ENCODE data around the gene SERPINB6. TPM values are rescaled to one million over a fixed set of nuclear protein-coding genes. Genes with fewer than 3 reads are reported as not detected.
A peak's percentile ranks its signal among the peaks of the same experiment; 100 is the strongest.
"Not testable (repeated sequence)": the region's sequence is repeated elsewhere in the genome, so short reads cannot be mapped to it uniquely, and the experiment has no call there.

The SERPINB6 gene
- total RNA-seq, 1 donor from 2014 or later: 186 TPM

DNA sequence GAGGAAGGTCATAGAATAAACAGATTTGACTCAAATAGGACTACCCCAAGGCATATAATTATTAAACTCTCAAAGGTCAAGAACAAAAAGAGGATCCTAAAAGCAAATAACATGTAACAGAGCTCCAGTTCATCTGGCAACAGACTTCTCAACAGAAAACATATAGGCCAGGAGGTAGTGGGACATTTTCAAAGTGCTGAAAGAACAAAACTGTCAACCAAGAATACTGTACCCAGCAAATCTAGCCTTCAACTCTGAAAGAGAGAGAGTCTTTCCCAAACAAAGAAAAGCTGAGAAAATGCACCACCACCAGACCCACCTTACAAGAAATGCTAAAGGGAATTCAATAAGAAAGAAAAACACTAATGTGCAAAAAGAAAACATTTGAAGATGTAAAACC is 40.2 kb upstream of the SERPINB6 start:
- TF ChIP-seq, protein P1, sequence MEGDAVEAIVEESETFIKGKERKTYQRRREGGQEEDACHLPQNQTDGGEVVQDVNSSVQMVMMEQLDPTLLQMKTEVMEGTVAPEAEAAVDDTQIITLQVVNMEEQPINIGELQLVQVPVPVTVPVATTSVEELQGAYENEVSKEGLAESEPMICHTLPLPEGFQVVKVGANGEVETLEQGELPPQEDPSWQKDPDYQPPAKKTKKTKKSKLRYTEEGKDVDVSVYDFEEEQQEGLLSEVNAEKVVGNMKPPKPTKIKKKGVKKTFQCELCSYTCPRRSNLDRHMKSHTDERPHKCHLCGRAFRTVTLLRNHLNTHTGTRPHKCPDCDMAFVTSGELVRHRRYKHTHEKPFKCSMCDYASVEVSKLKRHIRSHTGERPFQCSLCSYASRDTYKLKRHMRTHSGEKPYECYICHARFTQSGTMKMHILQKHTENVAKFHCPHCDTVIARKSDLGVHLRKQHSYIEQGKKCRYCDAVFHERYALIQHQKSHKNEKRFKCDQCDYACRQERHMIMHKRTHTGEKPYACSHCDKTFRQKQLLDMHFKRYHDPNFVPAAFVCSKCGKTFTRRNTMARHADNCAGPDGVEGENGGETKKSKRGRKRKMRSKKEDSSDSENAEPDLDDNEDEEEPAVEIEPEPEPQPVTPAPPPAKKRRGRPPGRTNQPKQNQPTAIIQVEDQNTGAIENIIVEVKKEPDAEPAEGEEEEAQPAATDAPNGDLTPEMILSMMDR (IDR thresholded peaks at IDR 0.05; ENCODE audit: unreplicated experiment): no peak
- Mint-ChIP-seq H3K9me3 (ENCODE audit: unreplicated experiment) (no peaks in the 10 kb centered on the region), H3K27ac (ENCODE audit: unreplicated experiment) (peak overlapping the region; percentile 41), H3K4me1 (ENCODE audit: unreplicated experiment) (peaks cover 11% of the 10 kb centered on the region), H3K4me3 (ENCODE audit: unreplicated experiment) (peak overlapping the region; percentile 75), H3K36me3 (ENCODE audit: low read depth, unreplicated experiment) (peaks cover 73% of the 10 kb centered on the region), H3K27me3 (ENCODE audit: unreplicated experiment) (peaks cover 8% of the 10 kb centered on the region)
- no peak for DNase-seq (ENCODE audit: low spot score)

DNA sequence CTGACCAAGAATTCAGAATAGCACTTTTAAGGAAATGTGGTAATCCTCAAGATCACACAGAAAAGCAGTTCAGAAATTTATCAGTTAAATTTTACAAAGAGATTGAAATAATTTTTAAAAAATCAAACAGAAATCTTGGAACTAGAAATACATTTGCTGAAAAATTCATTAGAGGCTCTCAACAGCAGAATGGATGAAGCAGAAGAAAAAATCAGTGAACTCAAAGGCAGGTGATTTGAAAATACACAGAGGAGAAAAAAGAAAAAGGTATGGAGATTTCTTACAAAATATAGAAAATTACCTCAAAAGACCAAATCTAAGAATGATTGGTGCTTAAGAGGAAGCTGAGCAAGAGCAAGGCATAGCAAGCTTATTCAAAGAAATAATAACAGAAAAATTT is 39.8 kb upstream of the SERPINB6 start:
- H3K27me3 Mint-ChIP-seq (ENCODE audit: unreplicated experiment): peaks cover 8% of the 10 kb centered on the region
- H3K27ac Mint-ChIP-seq (ENCODE audit: unreplicated experiment): no peak overlapping the region
- DNase-seq (ENCODE audit: low spot score): no peak
- peak overlapping the region; percentile 75 for H3K4me3 Mint-ChIP-seq (ENCODE audit: unreplicated experiment)
- no peaks in the 10 kb centered on the region for H3K9me3 Mint-ChIP-seq (ENCODE audit: unreplicated experiment)
- H3K36me3 Mint-ChIP-seq (ENCODE audit: low read depth, unreplicated experiment): peaks cover 71% of the 10 kb centered on the region
- TF ChIP-seq, protein P1 (IDR thresholded peaks at IDR 0.05; ENCODE audit: unreplicated experiment): no peak
- H3K4me1 Mint-ChIP-seq (ENCODE audit: unreplicated experiment): peaks cover 11% of the 10 kb centered on the region

DNA sequence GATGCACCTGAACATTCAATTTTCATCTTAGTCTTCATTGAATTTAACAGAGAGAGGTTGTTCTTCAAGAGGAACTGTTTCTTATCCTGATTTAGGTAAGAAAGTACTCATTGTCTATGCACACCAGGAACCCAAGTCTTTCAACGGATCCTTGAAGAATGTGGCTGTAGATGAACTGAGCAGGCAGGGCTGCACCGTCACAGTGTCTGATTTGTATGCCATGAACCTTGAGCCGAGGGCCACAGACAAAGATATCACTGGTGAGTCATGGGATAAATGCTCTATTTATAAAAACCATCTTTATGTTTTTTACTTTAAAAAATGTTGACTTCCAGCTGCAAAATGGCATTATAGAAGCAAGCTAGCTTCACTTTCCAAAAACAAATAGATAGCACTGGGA is 38.6 kb upstream of the SERPINB6 start:
- Mint-ChIP-seq H3K4me1 (ENCODE audit: unreplicated experiment) (peaks cover 11% of the 10 kb centered on the region), H3K36me3 (ENCODE audit: low read depth, unreplicated experiment) (peaks cover 68% of the 10 kb centered on the region), H3K27ac (ENCODE audit: unreplicated experiment) (no peak overlapping the region), H3K27me3 (ENCODE audit: unreplicated experiment) (peaks cover 12% of the 10 kb centered on the region), H3K9me3 (ENCODE audit: unreplicated experiment) (no peaks in the 10 kb centered on the region), H3K4me3 (ENCODE audit: unreplicated experiment) (no peak overlapping the region)
- DNase-seq (ENCODE audit: low spot score): no peak
- TF ChIP-seq, protein P1 (IDR thresholded peaks at IDR 0.05; ENCODE audit: unreplicated experiment): no peak

DNA sequence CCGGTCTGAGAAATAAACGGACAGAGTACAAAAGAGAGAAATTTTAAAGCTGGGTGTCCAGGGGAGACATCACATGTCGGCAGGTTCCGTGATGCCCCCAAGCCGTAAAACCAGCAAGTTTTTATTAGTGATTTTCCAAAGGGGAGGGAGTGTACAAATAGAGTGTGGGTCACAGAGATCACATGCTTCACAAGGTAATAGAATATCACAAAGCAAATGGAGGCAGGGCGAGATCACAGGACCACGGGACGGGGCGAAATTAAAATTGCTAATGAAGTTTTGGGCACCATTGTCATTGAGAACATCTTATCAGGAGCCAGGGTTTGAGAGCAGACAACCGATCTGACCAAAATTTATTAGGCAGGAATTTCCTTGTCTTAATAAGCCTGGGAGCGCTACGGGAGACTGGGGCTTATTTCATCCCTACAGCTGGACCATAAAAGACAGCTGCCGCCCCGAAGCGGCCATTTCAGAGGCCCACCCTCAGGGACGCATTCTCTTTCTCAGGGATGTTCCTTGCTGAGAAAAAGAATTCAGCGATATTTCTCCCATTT is 37.4 kb upstream of the SERPINB6 start:
- not testable (repeated sequence) for DNase-seq (ENCODE audit: low spot score); H3K27ac Mint-ChIP-seq (ENCODE audit: unreplicated experiment); H3K4me3 Mint-ChIP-seq (ENCODE audit: unreplicated experiment); H3K9me3 Mint-ChIP-seq (ENCODE audit: unreplicated experiment)
- peaks cover 11% of the 10 kb centered on the region for H3K4me1 Mint-ChIP-seq (ENCODE audit: unreplicated experiment)
- H3K27me3 Mint-ChIP-seq (ENCODE audit: unreplicated experiment): peaks cover 14% of the 10 kb centered on the region
- peaks cover 67% of the 10 kb centered on the region for H3K36me3 Mint-ChIP-seq (ENCODE audit: low read depth, unreplicated experiment)

DNA sequence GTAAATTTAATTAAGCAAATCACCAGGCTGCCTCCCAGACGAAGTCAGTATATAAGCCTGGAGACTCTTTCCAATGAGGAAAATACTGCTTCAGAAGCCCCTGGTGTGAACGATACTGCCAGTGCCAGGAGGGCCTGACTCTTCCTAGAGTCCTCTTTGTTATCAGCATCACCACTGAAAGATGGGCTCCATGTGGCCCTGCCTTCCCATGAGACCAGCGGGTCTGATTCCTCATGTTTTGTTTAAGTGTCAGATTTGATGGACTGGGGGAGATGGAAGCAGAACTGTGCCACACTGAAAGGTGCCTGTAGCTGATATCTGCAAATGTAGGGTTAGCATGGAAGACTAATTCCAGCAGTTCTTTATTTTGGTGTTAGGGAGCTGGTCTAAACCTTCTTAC is 36.2 kb upstream of the SERPINB6 start:
- no peak for DNase-seq (ENCODE audit: low spot score)
- H3K27ac Mint-ChIP-seq (ENCODE audit: unreplicated experiment): no peak overlapping the region
- TF ChIP-seq, protein P1 (IDR thresholded peaks at IDR 0.05; ENCODE audit: unreplicated experiment): no peak

More for the DNA sequence above, 36.2 kb upstream of the SERPINB6 start:
- peaks cover 62% of the 10 kb centered on the region for H3K36me3 Mint-ChIP-seq (ENCODE audit: low read depth, unreplicated experiment)
- no peak overlapping the region for H3K4me3 Mint-ChIP-seq (ENCODE audit: unreplicated experiment)
- peaks cover 11% of the 10 kb centered on the region for H3K27me3 Mint-ChIP-seq (ENCODE audit: unreplicated experiment)
- no peaks in the 10 kb centered on the region for H3K9me3 Mint-ChIP-seq (ENCODE audit: unreplicated experiment)
- peaks cover 5% of the 10 kb centered on the region for H3K4me1 Mint-ChIP-seq (ENCODE audit: unreplicated experiment)
